K562 (cell line): ENCODE results near the gene KRTAP5-6. TPM values are rescaled to one million over a fixed set of nuclear protein-coding genes. Genes with fewer than 3 reads are reported as not detected.

Experiments used
- ATAC-seq: fragments of 200-7000 bp; cut with Tn5 transposase; 3 replicates; pipeline ENCODE4 v1.9.1; 2020; ENCODE audit warnings: moderate library complexity
- BruUV-seq: library from RNA; stranded (reverse); fragments of 400-500 nt; replicated peaks from 2 replicates; lab custom pipeline; 2021; lab: Mats Ljungman, UMichigan
- CTCF ChIA-PET: fragments of 300-600 bp; formaldehyde crosslinking; extraction: SDS; loops from one replicate; lab custom pipeline; 2021; ENCODE audit warnings: low intra/inter-chr PET ratio; lab: Yijun Ruan, JAX
- POLR2A ChIA-PET: fragments of 300-600, 350-650 bp; sonication (Branson Sonifier 250); formaldehyde crosslinking; extraction: SDS; loops from one replicate; lab custom pipeline; 2021; ENCODE audit warnings: antibody characterized with exemption, inconsistent platforms; lab: Yijun Ruan, JAX
- DNase-seq, 4 experiments: peaks; one replicate each; pipeline versions ENCODE4 v3.0.0 to v3.0.0-alpha.2; 2011 to 2018; ENCODE audit warnings: low spot score in 3 of 4, mixed read lengths in 3 of 4; ENCODE audit errors: extremely low read depth in 1 of 4
- FAIRE-seq: peaks from 2 replicates; lab custom pipeline; 2011; peaks lifted over from hg19 to GRCh38; lab: Jason Lieb, UNC
- H2AFZ ChIP-seq: 2 replicates; pipeline ENCODE4 v1.6.0; 2011; ENCODE audit warnings: low read depth, low read length, control low read depth, inconsistent platforms
- H3K27ac ChIP-seq: fragments of 200-600 bp; 3 replicates; pipeline ENCODE4 v1.8.0; 2011; ENCODE audit warnings: low read depth, mild to moderate bottlenecking, control low read depth, inconsistent platforms, low read length, moderate library complexity, mixed read lengths; ENCODE audit errors: extremely low read depth
- H3K27me3 ChIP-seq, 2 experiments: fragments of 300-600 bp in 1 of 2; 2 replicates in 1 of 2; 3 replicates in 1 of 2; pipeline versions ENCODE4 v1.6.0 to v1.8.0; 2011; ENCODE audit warnings: inconsistent platforms in 2 of 2, low read length in 2 of 2, mild to moderate bottlenecking in 1 of 2, mixed read lengths in 1 of 2, moderate library complexity in 1 of 2; ENCODE audit not compliant: control insufficient read depth in 2 of 2, insufficient read depth in 2 of 2
- H3K36me3 ChIP-seq: fragments of 300-600 bp; 3 replicates; pipeline ENCODE4 v1.8.0; 2011; ENCODE audit warnings: mild to moderate bottlenecking, low read length, inconsistent platforms; ENCODE audit not compliant: control insufficient read depth, insufficient read depth
- H3K4me1 ChIP-seq, 2 experiments: fragments of 200-600 bp in 1 of 2; replicated peaks in 1 of 2; 2 replicates in 1 of 2; 3 replicates in 1 of 2; pipeline versions ENCODE4 v1.5.1 to v1.8.0; 2011; ENCODE audit warnings: inconsistent platforms in 2 of 2, low read length in 2 of 2, mild to moderate bottlenecking in 1 of 2, mixed read lengths in 1 of 2, moderate library complexity in 1 of 2; ENCODE audit not compliant: control insufficient read depth in 2 of 2, insufficient read depth in 2 of 2
- H3K4me2 ChIP-seq: 2 replicates; pipeline ENCODE4 v1.6.1; 2011; ENCODE audit warnings: low read length, control low read depth, inconsistent platforms, mixed read lengths; ENCODE audit not compliant: insufficient read depth
- H3K4me3 ChIP-seq: fragments of 200-600 bp; sonication (generic), shearing (Covaris generic); 2 replicates; pipeline ENCODE4 v1.5.1; 2016; ENCODE audit warnings: control low read depth, inconsistent platforms
- H3K79me2 ChIP-seq: fragments of 200-600 bp; 3 replicates; pipeline ENCODE4 v1.8.0; 2011; ENCODE audit warnings: low read length, inconsistent platforms; ENCODE audit not compliant: control insufficient read depth, insufficient read depth
- H3K9ac ChIP-seq, 2 experiments: 2 replicates each; pipeline versions ENCODE4 v1.6.0 to v1.6.1; 2011; ENCODE audit warnings: low read depth in 2 of 2, low read length in 2 of 2, control low read depth in 1 of 2, inconsistent platforms in 1 of 2, mild to moderate bottlenecking in 1 of 2, mixed read lengths in 1 of 2; ENCODE audit not compliant: insufficient read depth in 1 of 2
- H3K9me1 ChIP-seq: one replicate; pipeline ENCODE4 v1.6.0; 2011; ENCODE audit warnings: inconsistent platforms, mild to moderate bottlenecking, low read length, moderate library complexity; ENCODE audit not compliant: control insufficient read depth, insufficient read depth
- H3K9me3 ChIP-seq: replicated peaks from 2 replicates; pipeline ENCODE4 v1.5.1; 2011; ENCODE audit warnings: low read depth, low read length, inconsistent platforms; ENCODE audit not compliant: control insufficient read depth, insufficient read depth
- H4K20me1 ChIP-seq: replicated peaks from 2 replicates; pipeline ENCODE4 v1.6.1; 2011; ENCODE audit warnings: low read length, inconsistent platforms, mixed read lengths; ENCODE audit not compliant: control insufficient read depth, insufficient read depth
- ARNT ChIP-seq, 2 experiments: fragments of 450-650 bp; IDR thresholded peaks; 2 replicates each; pipeline ENCODE4 v1.6.1; 2016; ENCODE audit warnings: mild to moderate bottlenecking in 1 of 2
- CBFA2T2 ChIP-seq: fragments of 450-650 bp; conservative IDR thresholded peaks from 2 replicates; pipeline ENCODE4 v1.6.1; 2017; ENCODE audit warnings: mild to moderate bottlenecking
- ESRRB ChIP-seq: fragments of 250-450 bp; sonication (Bioruptor Pico); IDR thresholded peaks from 2 replicates; pipeline ENCODE4 v1.5.0; 2020; ENCODE audit warnings: mild to moderate bottlenecking, moderate library complexity, borderline replicate concordance
- FOXO4 ChIP-seq: fragments of 450-650 bp; formaldehyde crosslinking; IDR thresholded peaks from 2 replicates; pipeline ENCODE4 v1.4.0; 2020; ENCODE audit warnings: mild to moderate bottlenecking, moderate library complexity
- GMEB1 ChIP-seq: fragments of 250-450 bp; sonication (Bioruptor Pico); IDR thresholded peaks from 2 replicates; pipeline ENCODE4 v1.4.0; 2020; ENCODE audit warnings: mild to moderate bottlenecking
- GTF2E2 ChIP-seq: fragments of 200-800 bp; sonication (Bioruptor generic); IDR thresholded peaks from 2 replicates; pipeline ENCODE4 v1.6.1; 2016; ENCODE audit warnings: missing genetic modification characterization, missing compliant biosample characterization
- SMARCA5 ChIP-seq: fragments of 450-650 bp; IDR thresholded peaks from 2 replicates; pipeline ENCODE4 v1.6.1; 2016
- U2AF1 ChIP-seq: fragments of 200-400 bp; formaldehyde crosslinking; optimal IDR thresholded peaks from 2 replicates; pipeline ENCODE3; 2017; ENCODE audit warnings: mild to moderate bottlenecking, low read depth, low read length, moderate library complexity
- ZNF609 ChIP-seq: sonication (generic); formaldehyde crosslinking; IDR thresholded peaks from 2 replicates; pipeline ENCODE4 v1.8.1; 2023; ENCODE audit warnings: missing genetic modification reagents, mild to moderate bottlenecking, borderline replicate concordance
- ZNF778 ChIP-seq: fragments of 450-650 bp; formaldehyde crosslinking; IDR thresholded peaks from 2 replicates; pipeline ENCODE4 v1.4.0; 2020; ENCODE audit warnings: mild to moderate bottlenecking, moderate library complexity
- WGBS: fragments of 100-300 bp; shearing (Covaris generic); methylation state at CpG from one replicate; pipeline ENCODE4 v1.1.6; 2016; ENCODE audit warnings: low coverage, mixed read lengths; ENCODE audit not compliant: insufficient coverage; ENCODE audit errors: missing lambda C conversion rate; 5-methylcytosine and 5-hydroxymethylcytosine counted together
- in situ Hi-C: fragments of 300-500 bp; cut with MboI; formaldehyde crosslinking; loops from 4 replicates; pipeline ENCODE4 v1.15.0; 2018; ENCODE audit warnings: inconsistent platforms, mixed read lengths
- intact Hi-C: fragments of 100-400 bp; cut with micrococcal nuclease; formaldehyde crosslinking; loops from 2 replicates; pipeline ENCODE4 v1.14.2; 2022
- polyA plus RNA-seq, 8 experiments: library from polyadenylated mRNA; depleted of rRNA in 4 of 8; stranded (reverse) in 5 of 8; unstranded in 3 of 8; fragments of >200 nt; fragmentation: Nextera tagmentation in 2 of 8; fragmentation: Illumina TruSeq in 1 of 8; extraction: Ambion mirVana in 2 of 8; extraction: Trizol in 1 of 8; gene quantifications; 2 replicates each; pipeline versions ENCODE4 v1.2.1 to v1.2.3, GENCODE V29; 2011 to 2014; ENCODE audit warnings: inconsistent platforms in 1 of 8, missing spikeins in 1 of 8
- total RNA-seq, 7 experiments: library from RNA; depleted of rRNA in 6 of 7; stranded (reverse); fragments of >200 nt in 6 of 7; fragmentation: Illumina TruSeq in 2 of 7; extraction: Trizol in 2 of 7; gene quantifications; 2 replicates each; pipeline versions ENCODE4 v1.2.1 to v1.2.3, GENCODE V29; 2011 to 2021; ENCODE audit warnings: low replicate concordance in 1 of 7

KRTAP5-6 gene
- total and polyA plus RNA-seq, 9 of the 15 experiments (the other 6 are each of a cell fraction or from before 2014, with no cell fraction given), result not detected

- 0 out of 2 replicates have a peak, but pooled peaks cover 2% of the 10 kb centered on the region for H4K20me1 ChIP-seq
- no TSS peak for BruUV-seq
- no peak overlapping the region for H3K4me3 ChIP-seq
- 1% methylated on average over 7 of the region's 7 CpGs for WGBS
- DNase-seq (no peak), ATAC-seq (no peak), FAIRE-seq (no peak)
- ChIA-PET CTCF (no interaction called here), POLR2A (no interaction called here)
- intact Hi-C loops, result no loop called here
- no peak overlapping the region for H3K27ac ChIP-seq
- H3K4me2 ChIP-seq, result no peak overlapping the region
- H3K9ac ChIP-seq, result no peak overlapping the region
- no peaks in the 10 kb centered on the region for H3K9me1 ChIP-seq
- no peaks in the 10 kb centered on the region for H3K9me3 ChIP-seq
- no peaks in the 10 kb centered on the region for H3K79me2 ChIP-seq
- in situ Hi-C loops, result loop anchor here (25.0 kb wide), 1 partner anchor 336 kb away; no protein-coding TSS in a partner anchor
- peaks cover 26 to 35% of the 10 kb centered on the region in 2 experiments for H3K27me3 ChIP-seq
- no peaks in the 10 kb centered on the region for H3K4me1 ChIP-seq
- H3K36me3 ChIP-seq, result no peaks in the 10 kb centered on the region
- H2AFZ ChIP-seq, result no peak overlapping the region
- TF ChIP-seq SMARCA5 (no peak), ZNF778 (CRISPR knock-in tag) (no peak), ESRRB (CRISPR knock-in tag) (no peak), U2AF1 (no peak), GMEB1 (no peak), ZNF609 (no peak), ARNT (IDR thresholded peaks at IDR 0.05) (no peak), GTF2E2 (tag) (no peak), CBFA2T2 (no peak), FOXO4 (no peak)
- TF ChIP-seq, all 486 proteins: peak for 0
These were observed 20.7 kb upstream of the KRTAP5-6 start for GRCh38 chr11:1676229-1676740.
